Stimulated activated CD4-positive, alpha-beta T cell treated with anti-CD3 and anti-CD28 coated beads, Interleukin-1b, Interleukin-23, amount 100 ng/mL, for 48 hours (primary cell): ENCODE data around the gene RPUSD1.
"Not testable (repeated sequence)": the region's sequence is repeated elsewhere in the genome, so short reads cannot be mapped to it uniquely, and the experiment has no call there.

Experiments used
- DNase-seq: peaks from one replicate; pipeline ENCODE4 v3.0.0-alpha.2; 2020

RPUSD1 gene

DNA sequence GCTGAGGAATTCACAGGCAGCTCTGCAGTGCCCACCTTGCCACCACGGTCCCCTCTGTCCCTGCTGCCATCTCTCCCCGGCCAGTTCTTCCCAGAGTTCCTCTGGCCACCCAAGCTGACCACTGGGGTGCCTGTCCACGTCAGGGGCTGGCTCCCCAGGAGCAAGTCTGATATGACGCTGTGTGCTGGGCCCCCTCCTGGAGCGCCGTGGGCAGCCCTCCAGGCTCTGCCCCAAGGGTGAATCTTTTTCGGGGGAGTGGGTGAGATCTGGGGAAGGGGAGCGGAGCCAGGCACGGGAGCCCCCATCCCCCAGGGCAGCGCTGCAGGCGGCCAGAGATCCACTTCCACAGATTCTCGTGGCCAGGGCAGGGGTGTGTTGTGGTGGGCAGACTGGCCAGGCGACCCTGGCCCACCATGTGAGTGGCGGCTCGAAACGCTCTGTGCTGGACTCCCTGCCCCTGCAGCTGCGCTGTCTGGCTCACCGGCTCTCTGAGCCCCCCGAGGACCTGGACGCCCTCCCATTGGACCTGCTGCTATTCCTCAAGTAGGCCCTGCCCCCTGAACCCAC is 23.9 kb downstream of the RPUSD1 start:
- no peak for DNase-seq

DNA sequence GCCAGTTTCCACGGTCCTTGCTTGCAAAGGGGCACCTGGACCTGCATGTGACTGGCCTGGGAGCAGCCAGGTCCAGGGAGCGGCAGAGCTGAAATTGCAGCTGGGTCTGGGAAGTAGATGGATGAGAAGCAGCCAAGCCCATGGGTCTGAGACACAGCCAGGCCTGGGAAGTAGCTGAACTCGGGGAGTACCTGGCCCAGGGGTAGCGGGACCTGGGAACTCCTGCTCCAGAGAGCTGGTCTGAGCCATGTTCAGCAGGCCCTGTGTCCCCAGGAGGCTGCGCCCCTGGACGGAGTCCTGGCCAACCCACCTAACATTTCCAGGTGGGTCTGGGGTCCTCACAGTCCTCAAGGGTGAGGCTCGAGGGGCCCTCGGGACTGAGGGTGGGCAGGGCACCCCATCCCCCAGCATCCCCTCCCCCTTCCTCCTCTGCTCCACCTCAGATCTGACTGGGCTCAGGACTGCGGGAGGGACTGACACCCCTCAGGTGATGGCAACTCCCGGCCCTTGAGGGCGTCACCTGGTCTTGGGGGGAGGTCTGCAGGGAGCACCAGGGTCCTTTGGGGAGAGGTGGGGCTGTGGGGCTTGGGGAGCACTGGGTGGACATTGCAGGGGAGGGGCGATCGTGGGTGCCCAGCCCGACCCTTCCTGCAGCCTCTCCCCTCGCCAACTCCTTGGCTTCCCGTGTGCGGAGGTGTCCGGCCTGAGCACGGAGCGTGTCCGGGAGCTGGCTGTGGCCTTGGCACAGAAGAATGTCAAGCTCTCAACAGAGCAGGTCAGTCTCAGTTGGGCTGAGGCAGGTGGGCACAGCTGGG is 24.6 kb downstream of the RPUSD1 start:
- DNase-seq, result no peak

DNA sequence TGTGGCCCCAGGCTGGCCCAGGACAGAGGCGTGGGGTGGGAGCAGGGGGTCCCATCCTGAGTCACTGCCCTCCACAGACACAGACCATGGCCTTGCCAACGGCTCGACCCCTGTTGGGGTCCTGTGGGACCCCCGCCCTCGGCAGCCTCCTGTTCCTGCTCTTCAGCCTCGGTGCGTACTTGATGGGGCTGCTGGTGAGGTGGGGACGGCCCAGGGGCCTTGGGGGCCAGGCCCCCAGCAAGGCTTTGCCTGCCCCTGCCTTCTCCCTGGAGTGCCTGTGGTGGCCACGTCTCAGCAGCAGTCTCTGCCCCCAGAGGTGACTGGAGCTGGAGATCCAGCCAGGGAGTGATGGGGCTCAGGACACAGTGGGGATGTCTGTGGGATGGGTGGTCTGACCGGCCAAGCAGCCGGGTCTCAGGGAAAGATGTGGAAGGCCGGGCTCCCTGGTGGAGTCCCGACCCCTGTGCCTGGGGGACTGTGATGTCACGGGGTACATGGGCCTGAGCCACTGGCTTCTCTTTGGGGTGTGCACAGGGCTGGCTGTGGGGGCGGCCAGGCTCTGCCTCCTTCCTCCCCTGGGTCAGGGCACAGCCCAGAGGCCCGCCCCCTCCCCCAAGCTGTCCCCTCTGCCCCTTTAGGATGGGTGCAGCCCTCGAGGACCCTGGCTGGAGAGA is 25.4 kb downstream of the RPUSD1 start:
- DNase-seq, result no peak

DNA sequence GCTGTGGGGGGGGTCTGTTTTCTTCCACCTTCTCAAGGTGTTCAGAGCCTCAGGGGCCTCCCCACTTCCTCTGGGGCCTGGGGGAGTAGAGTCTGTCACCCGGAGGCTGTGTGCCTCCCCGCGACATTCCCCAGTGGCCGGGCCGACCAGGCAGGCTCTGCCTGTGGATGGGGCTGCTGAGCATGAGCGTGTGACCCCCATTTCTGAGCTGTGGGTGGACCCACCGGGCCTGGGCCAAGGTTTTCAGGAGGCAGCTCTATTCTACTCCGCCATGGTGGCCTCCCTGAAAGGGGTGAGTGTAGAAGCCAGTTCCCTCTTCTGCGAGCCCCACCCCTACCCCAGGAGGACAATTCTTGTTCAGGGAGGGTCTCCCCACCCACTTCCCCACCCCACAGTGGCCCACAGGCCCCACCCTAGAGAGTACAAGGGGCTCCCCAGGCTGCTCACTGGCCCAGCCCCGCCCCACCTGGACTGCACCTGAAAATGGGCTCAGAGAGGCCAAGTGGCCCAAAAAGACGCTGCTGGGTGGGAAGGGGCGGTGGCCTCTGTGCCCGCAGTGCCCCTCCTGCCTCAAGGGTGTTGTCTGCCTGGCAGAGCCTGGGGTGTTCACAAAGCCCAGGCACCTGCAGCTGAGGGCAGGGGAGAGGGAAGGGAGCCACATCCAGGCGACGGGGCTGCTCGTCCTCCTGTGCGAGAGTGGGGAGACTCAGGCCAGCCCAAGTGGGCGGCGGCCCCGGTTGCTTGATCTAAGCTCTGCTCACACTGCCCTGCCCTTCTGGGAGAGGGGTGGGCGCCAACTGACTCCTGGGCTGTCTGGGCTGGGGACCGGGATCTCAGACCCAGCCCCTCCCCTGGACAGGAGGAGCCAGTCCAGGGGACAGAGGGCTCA is 26.3 kb downstream of the RPUSD1 start:
- DNase-seq, result no peak

DNA sequence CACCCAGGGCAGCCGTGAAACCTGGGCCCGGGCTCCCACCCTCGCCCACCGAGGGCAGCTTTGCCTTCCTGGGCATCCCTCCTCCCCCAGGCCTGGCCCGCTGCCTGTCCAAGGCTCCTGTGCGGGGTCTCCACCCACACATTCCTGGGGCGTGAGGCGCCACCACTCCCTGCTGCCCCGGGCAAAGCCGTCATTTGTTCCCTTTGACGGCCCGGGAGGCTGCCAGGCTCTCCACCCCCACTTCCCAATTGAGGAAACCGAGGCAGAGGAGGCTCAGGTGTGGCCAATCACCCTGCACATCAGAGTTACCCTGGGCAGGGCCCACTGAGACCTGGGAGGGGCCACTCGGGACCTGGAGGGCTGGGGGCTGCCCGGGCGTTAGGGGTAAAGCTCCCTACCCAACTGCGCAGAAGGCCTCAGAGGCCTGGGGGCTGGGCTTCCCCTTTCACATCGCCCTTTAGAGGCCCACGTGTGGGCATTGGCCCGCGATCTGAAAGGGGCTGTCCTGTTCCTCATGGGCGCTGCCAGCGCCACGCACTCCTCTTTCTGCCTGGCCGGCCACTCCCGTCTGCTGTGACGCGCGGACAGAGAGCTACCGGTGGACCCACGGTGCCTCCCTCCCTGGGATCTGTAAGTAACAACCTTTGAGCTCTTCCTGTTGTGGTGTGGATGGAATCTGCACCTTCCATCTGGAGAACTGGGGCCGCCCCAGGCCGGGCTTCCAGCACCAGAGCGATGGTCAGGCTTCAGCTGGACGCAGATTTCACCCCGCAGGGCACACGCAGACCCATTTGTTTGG is 27.4 kb downstream of the RPUSD1 start, which contains the start of gene MSLN:
MSLN (plus strand) TSS at position 190 of the 799 bp plus-strand sequence. CDS start 1,947 bp downstream, outside the sequence.
- DNase-seq, result no peak

DNA sequence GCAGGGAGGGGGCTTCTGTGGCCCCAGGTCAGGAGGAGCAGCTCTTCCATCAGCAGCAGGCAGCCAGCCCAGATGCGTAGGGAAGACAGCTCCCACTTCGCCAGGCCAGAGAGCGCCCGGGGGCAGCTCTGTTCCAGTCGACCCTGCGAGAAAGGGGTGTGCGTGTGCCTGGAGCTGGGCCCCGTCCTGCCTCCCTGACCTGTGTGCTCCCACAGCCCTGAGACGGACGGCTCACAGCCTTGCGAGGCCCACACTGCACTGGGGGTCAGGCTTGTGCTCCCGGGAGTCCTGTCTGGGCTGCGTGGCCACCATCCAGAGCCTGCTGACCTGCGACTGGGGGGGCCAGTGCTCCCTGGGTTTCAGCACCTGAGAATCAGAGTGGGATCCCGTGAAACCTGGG is 28.1 kb downstream of the RPUSD1 start:
- no peak for DNase-seq

DNA sequence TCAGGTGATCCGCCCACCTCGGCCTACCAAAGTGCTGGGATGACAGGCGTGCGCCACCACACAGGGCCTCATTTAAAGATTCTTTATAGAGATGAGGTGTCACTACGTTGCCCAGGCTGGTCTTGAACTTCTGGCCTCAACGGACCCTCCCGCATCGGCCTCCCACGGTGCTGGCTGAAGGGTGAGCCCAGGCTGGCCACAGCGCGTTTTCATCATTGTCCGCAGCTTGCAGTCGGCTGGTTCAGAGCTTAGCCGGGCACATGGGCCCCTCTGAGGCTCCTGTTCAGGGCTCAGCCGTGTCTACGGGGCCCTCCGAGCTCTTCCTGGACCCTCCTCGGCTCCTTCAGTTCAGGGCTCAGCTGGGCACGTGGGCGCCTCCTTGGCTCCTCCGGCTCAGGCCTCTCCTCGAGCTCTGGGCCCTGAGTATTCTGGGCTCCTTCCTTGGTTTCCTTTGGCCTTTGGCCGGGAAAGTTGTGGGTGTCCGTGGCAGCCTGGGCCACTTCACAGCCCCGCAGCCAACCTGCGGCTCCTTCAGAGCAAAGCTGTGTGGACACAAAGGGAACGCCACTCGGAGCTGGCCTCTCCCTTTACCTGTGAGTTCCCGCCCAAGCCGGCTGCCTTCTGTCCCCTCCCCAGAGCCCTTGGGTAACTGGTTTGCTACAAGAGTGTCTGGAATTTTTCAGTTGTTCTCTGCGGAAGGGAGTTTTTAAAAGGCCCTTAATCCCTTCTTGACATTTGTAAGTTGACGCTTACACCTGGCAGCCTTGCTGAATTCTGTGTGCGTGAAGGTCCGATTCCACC is 28.9 kb downstream of the RPUSD1 start:
- DNase-seq, result no peak

DNA sequence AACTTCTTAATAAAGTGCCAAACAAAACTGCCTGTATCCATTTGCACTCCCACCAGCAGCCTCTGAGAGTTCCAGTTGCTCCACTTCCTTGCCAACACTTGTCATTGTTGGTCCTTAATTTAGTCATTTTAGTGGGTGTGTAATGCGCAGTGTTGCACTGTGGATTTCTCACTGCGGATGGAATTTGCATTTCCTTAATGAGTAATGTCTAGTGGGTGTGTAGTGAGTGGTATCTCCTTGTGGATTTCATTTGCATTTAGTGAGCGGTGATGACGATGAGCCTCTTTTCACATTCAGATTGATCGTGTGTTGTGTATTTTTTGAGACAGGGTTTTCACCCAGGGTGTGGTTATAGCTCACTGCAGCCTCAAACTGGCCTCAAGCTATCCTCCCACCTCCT is 31.8 kb downstream of the RPUSD1 start:
- no peak for DNase-seq

DNA sequence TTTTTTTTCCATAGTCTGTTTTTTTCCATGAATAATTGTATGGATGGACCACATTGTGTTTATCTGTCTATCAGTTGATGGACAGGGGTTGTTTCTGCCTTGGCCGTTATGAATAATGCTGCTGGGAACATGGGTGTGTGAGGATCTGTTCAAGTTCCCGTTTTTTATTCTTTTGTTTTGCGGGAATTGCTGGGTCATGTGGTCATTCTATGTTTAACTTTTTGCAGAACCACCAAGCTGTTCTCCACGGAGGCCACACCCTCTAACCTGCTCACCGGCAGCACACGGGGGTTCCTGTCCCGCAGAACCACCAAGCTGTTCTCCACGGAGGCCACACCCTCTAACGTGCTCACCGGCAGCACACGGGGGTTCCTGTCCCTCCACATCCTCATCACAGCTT is 33.5 kb downstream of the RPUSD1 start:
- no peak for DNase-seq

DNA sequence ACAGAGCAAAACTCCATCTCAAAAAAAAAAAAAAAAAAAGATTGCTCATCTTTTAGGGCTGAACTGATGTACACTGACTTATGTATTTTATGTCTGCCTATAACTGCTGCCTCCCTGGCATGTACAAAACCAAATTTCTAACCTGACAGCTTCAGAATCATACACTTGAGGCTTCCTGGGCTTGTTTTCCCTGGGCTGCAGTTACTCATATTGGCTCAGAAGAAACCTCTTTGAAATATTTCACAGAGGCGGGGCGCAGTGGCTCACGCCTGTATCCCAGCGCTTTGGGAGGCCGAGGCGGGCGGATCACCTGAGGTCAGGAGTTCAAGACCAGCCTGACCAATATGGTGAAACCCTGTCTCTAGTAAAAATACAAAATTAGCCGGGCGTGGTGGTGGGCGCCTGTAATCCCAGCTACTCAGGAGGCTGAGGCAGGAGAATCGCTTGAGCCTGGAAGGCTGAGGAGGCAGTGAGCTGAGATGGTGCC is 34.0 kb downstream of the RPUSD1 start:
- DNase-seq, result not testable (repeated sequence)

DNA sequence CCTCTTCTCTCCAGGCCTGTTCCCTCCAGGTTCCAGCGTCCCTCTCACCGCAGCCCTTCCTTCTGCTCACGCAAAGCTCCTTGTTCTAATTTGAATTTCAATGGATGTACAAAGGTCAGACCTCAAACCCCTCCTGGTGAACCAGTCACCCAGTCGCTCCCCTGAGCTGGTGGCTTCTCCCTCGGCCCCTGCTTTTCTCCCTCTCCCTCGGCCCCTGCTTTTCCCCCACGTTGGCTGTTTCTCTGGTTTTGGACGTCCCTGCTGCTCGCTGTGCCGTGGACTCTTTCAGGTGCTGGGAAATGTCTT is 36.2 kb downstream of the RPUSD1 start:
- DNase-seq, result no peak

DNA sequence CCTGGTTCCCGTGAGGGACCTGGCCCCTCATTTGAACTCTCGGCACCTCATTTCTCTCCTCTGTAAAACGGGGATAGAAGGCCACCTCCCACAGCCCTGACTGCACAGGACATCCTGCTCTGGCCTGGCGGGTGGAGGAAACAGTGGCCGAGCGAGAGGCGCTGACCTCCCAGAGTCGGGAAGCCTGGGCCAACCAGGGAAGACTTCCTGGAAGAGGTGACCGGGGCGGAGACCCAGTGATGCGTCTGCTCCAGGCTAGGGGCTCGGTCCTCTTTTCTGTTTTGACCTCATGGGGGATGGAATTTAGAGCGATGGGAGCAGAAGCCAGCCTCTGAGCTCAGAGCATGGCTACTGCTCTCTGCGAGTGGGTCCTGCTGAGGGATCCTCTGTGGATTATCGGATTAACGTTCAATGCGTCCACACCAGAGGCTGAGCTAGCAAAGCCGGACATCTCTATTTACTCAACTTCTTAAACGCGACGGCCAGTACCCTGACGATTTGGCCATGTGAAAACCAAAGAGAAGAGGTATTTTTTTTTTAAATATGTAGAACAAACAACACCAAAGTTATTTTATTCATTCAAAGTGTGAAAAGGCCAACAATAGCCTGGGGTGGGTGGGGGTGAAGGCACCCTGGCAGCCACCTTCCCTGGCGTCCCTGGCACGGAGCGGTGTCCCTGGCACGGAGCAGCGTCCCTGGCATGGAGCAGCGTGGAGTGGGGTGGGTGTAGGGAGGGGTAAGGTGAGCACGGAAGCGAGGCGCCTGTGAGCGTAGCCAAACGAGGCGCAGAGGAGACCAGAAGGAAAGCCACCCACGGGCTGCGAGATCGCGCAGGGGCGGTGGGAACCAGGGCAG is 36.8 kb downstream of the RPUSD1 start:
- no peak for DNase-seq

DNA sequence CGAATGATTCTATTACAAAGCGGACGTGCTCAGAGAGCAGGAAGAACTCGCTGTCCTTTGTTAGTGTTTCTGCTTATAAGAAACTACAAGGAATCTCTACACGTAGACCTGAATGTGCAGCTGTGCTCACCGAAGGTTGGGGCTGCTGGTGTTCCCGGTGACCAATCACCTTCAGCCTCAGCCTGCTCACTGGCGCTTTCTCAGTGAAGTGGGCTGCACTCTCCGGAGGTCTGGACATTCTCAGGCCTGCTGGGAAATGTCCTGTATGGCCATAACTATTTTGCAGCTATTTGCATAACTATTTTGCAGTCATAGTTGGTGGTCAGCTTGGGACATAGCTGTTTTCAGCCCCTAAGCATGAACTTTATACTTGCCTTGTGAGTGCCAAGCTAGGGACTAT is 37.7 kb downstream of the RPUSD1 start:
- DNase-seq, result no peak

DNA sequence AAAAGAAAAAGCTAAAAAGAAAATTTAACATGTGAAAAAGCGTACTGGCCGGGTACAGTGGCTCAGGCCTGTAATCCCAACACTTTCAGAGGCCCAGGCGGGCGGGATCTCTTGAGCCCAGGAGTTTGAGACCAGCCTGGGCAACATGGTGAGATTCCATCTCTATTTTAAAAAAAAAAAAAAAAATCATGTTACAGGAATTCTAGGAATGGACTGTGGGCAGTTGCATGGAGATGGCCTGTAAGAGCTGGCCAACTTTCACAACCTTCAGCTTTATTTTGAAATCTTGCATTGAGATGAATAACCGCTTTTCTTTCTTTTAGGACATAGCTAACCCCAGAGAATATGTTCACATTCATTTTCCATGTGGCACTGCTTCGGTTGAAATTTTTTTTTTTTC is 39.2 kb downstream of the RPUSD1 start:
- DNase-seq, result no peak

DNA sequence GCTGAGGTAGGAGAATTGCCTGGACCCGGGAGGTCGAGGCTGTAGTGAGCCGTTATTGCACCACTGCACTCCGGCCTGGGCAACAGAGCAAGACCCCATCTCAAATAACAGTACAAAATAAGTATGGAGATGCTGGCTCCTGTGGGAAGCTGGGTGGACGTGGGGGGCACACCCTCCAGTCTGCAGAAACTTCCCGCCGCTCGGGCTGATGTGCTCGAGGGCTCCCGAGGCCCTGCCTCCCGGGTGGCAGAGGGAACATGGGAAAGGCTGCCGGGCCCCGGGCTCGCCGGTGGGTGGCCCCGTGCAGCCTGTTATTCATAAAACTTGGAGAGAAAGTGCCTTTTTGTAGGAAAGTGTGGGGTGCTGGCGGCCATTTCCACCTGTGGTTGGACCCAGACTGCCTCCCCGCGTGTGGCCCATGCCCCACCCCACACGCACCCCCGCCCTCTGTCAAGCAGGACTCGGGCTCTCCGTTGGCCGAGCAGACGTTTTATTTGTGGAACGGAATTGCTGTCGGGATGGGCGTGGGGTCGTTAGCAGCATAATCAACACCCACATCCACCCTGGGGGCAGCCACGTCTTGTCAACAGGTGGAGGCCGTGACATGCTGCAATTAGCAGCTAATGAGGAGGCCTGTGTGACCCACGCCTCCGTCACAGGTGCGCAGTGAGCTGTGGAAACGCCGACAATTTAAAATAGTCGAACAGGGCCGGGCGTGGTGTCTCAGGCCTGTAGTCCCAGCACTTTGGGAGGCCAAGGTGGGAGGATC is 40.0 kb downstream of the RPUSD1 start:
- no peak for DNase-seq

DNA sequence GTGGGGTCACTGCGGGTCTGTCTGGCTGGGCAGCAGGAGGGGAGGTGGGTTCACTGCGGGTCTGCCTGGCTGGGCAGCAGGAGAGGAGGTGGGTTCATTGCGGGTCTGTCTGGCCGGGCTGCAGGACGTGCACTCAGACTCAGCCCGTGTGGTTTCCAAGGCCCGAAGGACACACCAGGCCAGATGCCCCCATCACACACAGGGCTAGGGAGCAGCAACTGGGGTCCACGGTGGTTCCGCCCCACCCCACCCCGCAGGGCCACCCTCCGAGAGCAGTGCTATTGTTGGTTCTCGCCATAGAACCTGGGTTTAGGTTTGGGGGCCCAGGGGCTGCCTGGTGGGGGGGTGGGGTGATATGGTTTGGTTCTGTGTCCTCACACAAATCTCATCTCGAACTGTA is 41.5 kb downstream of the RPUSD1 start:
- DNase-seq, result no peak

DNA sequence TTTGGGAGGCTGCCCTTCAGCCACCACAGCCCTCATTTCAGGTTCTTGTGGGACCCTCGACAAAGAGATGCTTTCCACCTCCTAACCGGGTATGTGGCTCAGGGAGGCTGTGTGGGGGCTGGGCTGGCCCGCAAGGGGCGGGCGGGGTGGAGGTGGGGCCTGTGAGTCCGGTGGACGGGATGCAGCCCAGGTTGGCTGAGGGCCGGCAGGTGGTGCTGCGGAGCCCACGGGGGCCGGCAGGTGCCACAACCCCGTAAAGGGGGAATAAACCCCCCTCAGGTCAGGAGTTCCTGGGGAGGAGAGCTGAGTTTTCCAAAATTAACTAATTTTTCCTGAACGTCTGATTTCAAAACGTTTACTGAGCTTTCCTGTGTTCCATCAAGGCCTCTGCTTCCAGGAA is 42.4 kb downstream of the RPUSD1 start:
- no peak for DNase-seq

DNA sequence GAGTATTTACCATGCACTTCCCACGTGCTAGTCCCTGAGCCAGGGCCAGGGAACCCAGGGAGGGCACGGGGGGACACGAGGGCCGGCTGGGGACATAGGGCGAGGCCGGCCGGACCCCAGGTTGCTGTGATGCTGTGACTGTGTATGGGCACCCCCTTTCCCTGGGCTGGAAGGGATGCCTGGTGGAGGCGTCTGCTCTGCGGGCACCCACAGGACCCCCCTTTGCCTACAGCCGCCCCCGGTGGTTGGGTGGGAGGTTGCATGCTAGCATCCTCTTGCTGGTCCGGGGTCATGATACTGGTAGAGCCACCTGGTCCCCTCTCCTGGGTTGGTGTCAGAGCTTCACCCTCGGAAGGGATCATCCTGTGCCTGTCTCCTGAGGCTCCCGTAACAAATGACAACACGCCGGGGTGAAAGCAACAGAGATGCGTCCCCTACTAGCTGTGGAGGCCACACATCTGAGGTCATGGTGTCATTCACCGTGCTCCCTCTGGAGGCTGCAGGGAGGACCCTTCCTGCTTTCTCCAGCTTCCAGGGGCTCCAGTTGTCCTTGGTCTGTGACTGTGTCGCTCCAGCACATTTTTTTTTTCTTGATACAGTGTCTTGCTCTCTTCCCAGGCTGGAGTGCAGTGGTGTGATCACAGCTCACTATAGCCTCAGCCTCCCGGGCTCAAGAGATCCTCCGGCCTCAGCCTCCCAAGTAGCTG is 44.2 kb downstream of the RPUSD1 start:
- DNase-seq, result no peak

DNA sequence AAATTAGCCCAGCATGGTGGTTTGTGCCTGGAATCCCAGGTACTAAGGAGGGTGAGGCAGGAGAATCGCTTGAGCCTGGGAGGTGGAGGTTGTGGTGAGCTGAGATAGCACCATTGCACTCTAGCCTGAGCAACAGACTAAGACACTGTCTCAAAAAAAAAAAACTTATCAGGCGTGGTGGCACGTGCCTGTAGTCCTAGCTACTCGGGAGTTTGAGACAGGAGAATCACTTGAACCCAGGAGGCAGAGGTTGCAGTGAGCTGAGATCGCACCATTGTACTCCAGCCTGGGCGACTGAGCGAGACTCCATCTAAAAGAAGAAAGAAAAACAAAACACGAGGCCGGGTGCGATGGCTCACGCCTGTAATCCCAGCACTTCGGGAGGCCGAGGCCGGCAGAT is 45.3 kb downstream of the RPUSD1 start:
- DNase-seq, result not testable (repeated sequence)
